Erythroblast (primary cell): ENCODE measurements around the gene CDK17.

ENCODE experiments used
- GATA1 ChIP-seq: IDR thresholded peaks from 2 replicates; pipeline ENCODE4 v1.6.1; 2011; ENCODE audit warnings: low read depth, mild to moderate bottlenecking, control low read depth, low read length, moderate library complexity
- POLR2A ChIP-seq: IDR thresholded peaks from 2 replicates; pipeline ENCODE4 v1.6.1; 2011; ENCODE audit warnings: mild to moderate bottlenecking, low read length

GRCh38 chr12:96335270-96335669 is 65.0 kb downstream of the CDK17 start:
- TF ChIP-seq POLR2A (no peak), GATA1 (no peak)
